ENCODE results near the gene CLECL1. TPM values are rescaled to one million over a fixed set of nuclear protein-coding genes. Genes with fewer than 3 reads are reported as not detected.

The CLECL1 gene
- total RNA-seq, 4 donors from 2014 or later = 0.68 to 1.3 TPM; not detected in 2

DNA sequence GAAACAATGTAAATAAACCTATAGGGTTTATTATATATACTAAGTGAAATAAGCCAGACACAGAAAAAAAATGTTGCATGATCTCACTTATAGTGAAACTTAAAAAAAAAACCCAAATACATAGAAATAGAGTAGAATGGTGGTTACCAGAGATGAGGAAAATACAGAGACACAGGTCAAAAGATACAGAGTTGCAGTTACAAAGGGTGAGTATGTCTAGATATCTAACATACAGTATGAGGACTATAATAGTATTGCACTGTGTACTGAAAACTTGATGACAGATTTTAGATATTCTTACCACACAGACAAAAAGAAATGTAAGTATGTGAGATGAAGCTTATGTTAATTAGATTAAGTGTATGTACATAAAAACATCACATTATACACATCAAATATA, 35.3 kb downstream of the CLECL1 start:
- no peak for TF ChIP-seq CTCF (IDR thresholded peaks at IDR 0.05; ENCODE audit: low read depth)

DNA sequence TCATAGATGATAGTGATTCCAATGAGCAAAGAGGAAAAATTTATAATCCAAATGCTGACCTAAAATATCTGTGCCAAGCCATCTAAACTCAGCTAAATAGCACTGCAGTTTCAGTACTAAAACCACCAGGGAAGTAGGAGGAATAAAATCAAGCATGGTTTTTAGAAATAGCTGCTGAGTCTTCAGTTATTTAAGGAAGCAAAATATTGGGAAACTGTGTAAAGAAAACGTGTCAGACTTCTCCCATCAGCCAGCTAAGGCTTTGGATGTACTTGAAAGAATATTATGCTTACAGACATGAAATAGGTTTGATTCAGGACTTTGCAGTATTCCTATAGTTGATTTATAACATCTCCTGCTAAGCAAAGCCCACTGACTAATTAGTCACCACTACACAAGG, 38.7 kb downstream of the CLECL1 start:
- no peak for TF ChIP-seq CTCF (IDR thresholded peaks at IDR 0.05; ENCODE audit: low read depth)

DNA sequence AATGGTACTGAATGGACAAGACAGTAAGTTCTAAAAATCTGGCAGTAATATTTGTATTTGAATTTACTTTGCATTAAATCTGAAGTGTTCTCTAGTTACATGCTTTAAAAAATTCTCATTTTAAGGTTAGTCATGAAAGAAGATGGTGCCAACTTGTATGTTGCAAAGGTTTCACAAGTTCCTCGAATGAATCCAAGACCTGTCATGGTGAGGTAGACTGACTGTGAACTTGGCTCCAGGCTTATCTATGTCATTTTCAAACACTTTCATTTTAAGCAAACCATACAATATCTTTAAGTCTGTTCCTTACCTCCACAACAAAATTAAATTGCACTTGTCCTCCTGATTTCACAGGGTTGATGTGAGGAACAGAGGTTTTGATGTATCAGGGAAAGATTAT, 40.0 kb downstream of the CLECL1 start:
- no peak for TF ChIP-seq CTCF (IDR thresholded peaks at IDR 0.05; ENCODE audit: low read depth)

DNA sequence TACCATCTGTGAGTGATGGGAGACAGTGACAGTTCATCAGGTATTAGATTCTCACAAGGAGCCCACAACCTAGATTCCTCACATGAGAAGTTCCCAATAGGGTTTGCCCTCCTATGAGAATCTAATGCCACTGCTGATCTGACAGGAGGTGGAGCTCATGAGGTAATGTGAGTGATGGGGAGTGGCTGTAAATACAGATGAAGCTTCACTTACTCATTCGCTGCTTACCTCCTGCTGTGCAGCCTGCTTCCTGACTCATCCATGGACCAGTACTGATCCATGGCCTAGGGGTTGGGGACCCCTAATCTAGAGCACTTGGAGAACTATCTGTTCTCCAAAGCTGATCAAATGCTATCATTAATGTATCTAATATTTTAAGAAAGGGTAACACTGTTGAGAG, 45.7 kb downstream of the CLECL1 start:
- TF ChIP-seq CTCF (IDR thresholded peaks at IDR 0.05; ENCODE audit: low read depth) = no peak

GRCh38 chr12:9685915-9686314, 47.0 kb downstream of the CLECL1 start:
- TF ChIP-seq CTCF (IDR thresholded peaks at IDR 0.05; ENCODE audit: low read depth) = no peak

- no peak for TF ChIP-seq CTCF (IDR thresholded peaks at IDR 0.05; ENCODE audit: low read depth)
Measured at GRCh38 chr12:9674226-9674590, 58.7 kb downstream of the CLECL1 start.

DNA sequence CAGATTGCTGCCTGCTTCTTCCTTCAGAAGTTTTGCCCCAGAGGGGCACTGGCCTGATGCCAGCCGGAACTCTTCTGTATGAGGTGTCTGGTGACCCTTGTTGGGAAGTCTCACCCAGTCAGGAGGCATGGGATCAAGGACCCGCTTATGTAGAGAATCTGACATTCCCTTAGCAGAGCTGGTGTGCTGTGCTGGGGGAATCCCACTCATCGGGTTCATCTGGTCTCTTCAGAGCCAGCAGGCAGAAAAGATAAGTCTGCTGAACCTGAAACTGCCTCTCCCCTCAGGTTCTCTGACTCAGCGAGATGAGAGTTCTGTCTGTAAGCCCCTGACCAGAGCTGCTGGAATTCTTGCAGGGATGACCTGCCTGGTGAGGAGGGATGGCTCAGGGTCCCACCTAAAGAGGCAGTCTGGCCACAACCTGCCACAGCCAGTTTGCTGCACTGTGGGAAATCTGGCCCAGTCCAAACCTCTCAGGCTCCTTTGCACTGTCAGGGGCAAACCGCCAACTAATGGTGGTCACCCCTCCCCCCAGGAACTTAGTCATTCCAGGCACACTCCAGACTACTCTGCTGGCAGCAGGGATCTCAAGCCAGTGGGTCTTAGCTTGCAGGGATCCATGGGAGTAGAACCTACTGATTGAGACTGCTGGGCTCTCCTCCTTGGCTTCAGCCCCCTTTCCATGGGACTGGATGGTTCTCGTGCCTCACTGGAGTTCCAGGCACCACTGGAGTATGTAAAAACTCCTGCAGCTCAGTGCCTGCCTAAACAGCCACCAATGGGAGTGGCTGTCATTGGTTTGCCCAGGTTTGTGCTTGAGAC, 59.3 kb downstream of the CLECL1 start:
- no peak for TF ChIP-seq CTCF (IDR thresholded peaks at IDR 0.05; ENCODE audit: low read depth)

Other genes starting within 250 kb of the CLECL1 start
- gene KLRB1, start 125.2 kb downstream of the CLECL1 start, total RNA-seq = 1 to 10 TPM in 2 of 4 donors, under 1 TPM in 1, not detected in 1; 0.65 to 2.2 (median 1.5) TPM
- 10 to 100 TPM; 16.0 to 23.8 (median 18.7) TPM for gene CLEC2D, start 63.4 kb downstream of the CLECL1 start, total RNA-seq
- gene CD69, start 27.8 kb upstream of the CLECL1 start, total RNA-seq = 10 to 100 TPM in 1 of 4 donors, 1 to 10 TPM in 2, not detected in 1; 5.4 to 14.8 (median 8.4) TPM
- gene KLRF1, start 94.4 kb upstream of the CLECL1 start, total RNA-seq = 1 to 10 TPM in 1 of 4 donors, under 1 TPM in 3; 0.44 to 3.4 (median 0.90) TPM
- 10 to 100 TPM; 14.5 to 56.3 (median 49.4) TPM for gene CLEC2B, start 136.3 kb upstream of the CLECL1 start, total RNA-seq
- gene KLRF2, start 148.4 kb upstream of the CLECL1 start, total RNA-seq = not detected
- gene CLEC2A, start 199.3 kb upstream of the CLECL1 start, total RNA-seq = not detected
- gene CLEC12A, start 238.3 kb upstream of the CLECL1 start, total RNA-seq = 10 to 100 TPM in 2 of 4 donors, 1 to 10 TPM in 1, not detected in 1; 2.4 to 12.9 (median 12.2) TPM

Measured in subcutaneous adipose tissue (tissue), 4 donors.